Vagina (tissue), 2 donors: Measurements from ENCODE around the gene HTR6. TPM values are rescaled to one million over a fixed set of nuclear protein-coding genes. Genes with fewer than 3 reads are reported as not detected.

ENCODE experiments used
- DNase-seq, 2 donors: peaks; one replicate each; pipeline ENCODE4 v3.0.0-alpha.2; 2017; ENCODE audit errors: extremely low spot score in 2 of 2
- H3K27ac ChIP-seq: fragments of 200-600 bp; sonication (generic); one replicate; pipeline ENCODE4 v1.5.1; 2019
- H3K27me3 ChIP-seq: fragments of 200-600 bp; sonication (generic); one replicate; pipeline ENCODE4 v1.5.1; 2019
- H3K36me3 ChIP-seq, 2 donors: fragments of 200-600 bp; sonication (generic); one replicate each; pipeline ENCODE4 v1.5.1; 2017 to 2019
- H3K4me1 ChIP-seq: fragments of 200-600 bp; sonication (generic); one replicate; pipeline ENCODE4 v1.5.1; 2019
- H3K4me3 ChIP-seq, 2 donors: fragments of 200-600 bp; sonication (generic); 1 replicate in 1 of 2; 2 replicates in 1 of 2; pipeline ENCODE4 v1.5.1; 2016 to 2019
- H3K9me3 ChIP-seq: fragments of 200-600 bp; sonication (generic); one replicate; pipeline ENCODE4 v1.5.1; 2019
- CTCF ChIP-seq, 3 experiments: fragments of 450-650 bp in 2 of 3; fragments of 200-600 bp in 1 of 3; sonication (generic) in 1 of 3; IDR thresholded peaks; one replicate each; pipeline ENCODE4 v1.5.1; 2017 to 2019; ENCODE audit warnings: antibody characterized with exemption in 3 of 3, mild to moderate bottlenecking in 2 of 3, moderate library complexity in 2 of 3
- POLR2A ChIP-seq, 2 donors: fragments of 450-650 bp; IDR thresholded peaks; one replicate each; pipeline ENCODE4 v1.6.1; 2017; ENCODE audit warnings: antibody characterized with exemption in 2 of 2, mild to moderate bottlenecking in 2 of 2, moderate library complexity in 2 of 2
- POLR2AphosphoS5 ChIP-seq, 2 donors: sonication (generic); formaldehyde crosslinking; IDR thresholded peaks; one replicate each; pipeline ENCODE4 v1.9.0; 2017; ENCODE audit warnings: antibody characterized with exemption in 2 of 2, mild to moderate bottlenecking in 2 of 2, low read depth in 1 of 2; ENCODE audit not compliant: insufficient read depth in 1 of 2
- intact Hi-C: fragments of 100-400 bp; cut with DNase I; formaldehyde crosslinking; loops from one replicate; pipeline ENCODE4 v1.15.1; 2023
- total RNA-seq: library from RNA; depleted of rRNA; stranded (reverse); fragments of >200 nt; gene quantifications from one replicate; pipeline ENCODE4 v1.2.3, GENCODE V29; 2016

HTR6 gene
- total RNA-seq, 1 donor from 2014 or later: not detected

- Histone ChIP-seq H3K36me3 (no peaks in the 10 kb centered on the region), H3K4me3 (no peak overlapping the region), H3K9me3 (no peaks in the 10 kb centered on the region), H3K27ac (no peak overlapping the region), H3K4me1 (no peaks in the 10 kb centered on the region), H3K27me3 (no peaks in the 10 kb centered on the region)
- no peak for DNase-seq
- TF ChIP-seq POLR2AphosphoS5 (IDR thresholded peaks at IDR 0.05; ENCODE audit: insufficient read depth in 1 of 2, low read depth in 1 of 2) (no peak), POLR2A (IDR thresholded peaks at IDR 0.05) (no peak), CTCF (IDR thresholded peaks at IDR 0.05) (no peak)
- intact Hi-C loops: no loop called here
These were observed 13.8 kb downstream of the HTR6 start for GRCh38 chr1:19678493-19678892.

GRCh38 chr1:19678931-19679453 lies 14.3 kb downstream of the HTR6 start:
- Histone ChIP-seq H3K36me3 (no peaks in the 10 kb centered on the region), H3K4me3 (no peak overlapping the region), H3K27me3 (no peaks in the 10 kb centered on the region), H3K4me1 (no peaks in the 10 kb centered on the region), H3K9me3 (no peaks in the 10 kb centered on the region), H3K27ac (no peak overlapping the region)
- no peak for TF ChIP-seq POLR2AphosphoS5 (IDR thresholded peaks at IDR 0.05; ENCODE audit: insufficient read depth in 1 of 2, low read depth in 1 of 2)
- TF ChIP-seq CTCF (IDR thresholded peaks at IDR 0.05): no peak
- TF ChIP-seq POLR2A (IDR thresholded peaks at IDR 0.05): no peak
- intact Hi-C loops: no loop called here
- no peak for DNase-seq

- no peak overlapping the region for H3K27ac ChIP-seq
- TF ChIP-seq CTCF (IDR thresholded peaks at IDR 0.05) (no peak), POLR2A (IDR thresholded peaks at IDR 0.05) (no peak), POLR2AphosphoS5 (IDR thresholded peaks at IDR 0.05; ENCODE audit: insufficient read depth in 1 of 2, low read depth in 1 of 2) (no peak)
- no peaks in the 10 kb centered on the region for H3K36me3 ChIP-seq
- H3K4me3 ChIP-seq: no peak overlapping the region
- no peaks in the 10 kb centered on the region for H3K4me1 ChIP-seq
- H3K27me3 ChIP-seq: no peaks in the 10 kb centered on the region
- no peak for DNase-seq
- intact Hi-C loops: no loop called here
- H3K9me3 ChIP-seq: no peaks in the 10 kb centered on the region
These were observed 15.0 kb downstream of the HTR6 start for GRCh38 chr1:19679691-19680090.

GRCh38 chr1:19680644-19681043 lies 16.0 kb downstream of the HTR6 start:
- no peak for DNase-seq
- H3K36me3 ChIP-seq: no peaks in the 10 kb centered on the region
- intact Hi-C loops: no loop called here
- no peaks in the 10 kb centered on the region for H3K4me1 ChIP-seq
- H3K4me3 ChIP-seq: no peak overlapping the region
- no peak overlapping the region for H3K27ac ChIP-seq
- no peaks in the 10 kb centered on the region for H3K9me3 ChIP-seq
- TF ChIP-seq CTCF (IDR thresholded peaks at IDR 0.05) (no peak), POLR2AphosphoS5 (IDR thresholded peaks at IDR 0.05; ENCODE audit: insufficient read depth in 1 of 2, low read depth in 1 of 2) (no peak), POLR2A (IDR thresholded peaks at IDR 0.05) (no peak)
- H3K27me3 ChIP-seq: no peaks in the 10 kb centered on the region

GRCh38 chr1:19682257-19682656 lies 17.6 kb downstream of the HTR6 start:
- no peaks in the 10 kb centered on the region for H3K27me3 ChIP-seq
- H3K4me1 ChIP-seq: no peaks in the 10 kb centered on the region
- H3K9me3 ChIP-seq: no peaks in the 10 kb centered on the region
- no peak overlapping the region for H3K27ac ChIP-seq
- no peak for TF ChIP-seq CTCF (IDR thresholded peaks at IDR 0.05)
- no peak for TF ChIP-seq POLR2A (IDR thresholded peaks at IDR 0.05)
- TF ChIP-seq POLR2AphosphoS5 (IDR thresholded peaks at IDR 0.05; ENCODE audit: insufficient read depth in 1 of 2, low read depth in 1 of 2): no peak
- H3K36me3 ChIP-seq: no peaks in the 10 kb centered on the region
- intact Hi-C loops: no loop called here
- H3K4me3 ChIP-seq: no peak overlapping the region
- DNase-seq: no peak
